Type B pancreatic cell (in vitro differentiated cells): ENCODE results near the gene ANKRD40. TPM values are rescaled to one million over a fixed set of nuclear protein-coding genes. Genes with fewer than 3 reads are reported as not detected.
A peak's percentile ranks its signal among the peaks of the same experiment; 100 is the strongest.

Source experiments
- DNase-seq: peaks from one replicate; pipeline ENCODE4 v3.0.0; 2021; ENCODE audit warnings: mixed read lengths; ENCODE audit not compliant: unreplicated experiment; ENCODE audit errors: extremely low spot score
- H3K27ac Mint-ChIP-seq: 2 replicates; pipeline ENCODE4 v1.8.0; 2021; ENCODE audit warnings: mild to moderate bottlenecking, mixed read lengths
- H3K27me3 Mint-ChIP-seq: 2 replicates; pipeline ENCODE4 v1.8.0; 2021; ENCODE audit warnings: mixed read lengths
- H3K36me3 Mint-ChIP-seq: 2 replicates; pipeline ENCODE4 v1.8.0; 2021; ENCODE audit warnings: mixed read lengths
- H3K4me1 Mint-ChIP-seq: one replicate; pipeline ENCODE4 v1.8.0; 2021; ENCODE audit warnings: mixed read lengths; ENCODE audit not compliant: unreplicated experiment
- H3K4me3 Mint-ChIP-seq: 2 replicates; pipeline ENCODE4 v1.8.0; 2021; ENCODE audit warnings: mild to moderate bottlenecking, mixed read lengths
- H3K9me3 Mint-ChIP-seq: 2 replicates; pipeline ENCODE4 v1.8.0; 2021; ENCODE audit warnings: mixed read lengths
- CTCF ChIP-seq: fragments of 200-600 bp; sonication (generic); conservative IDR thresholded peaks from 2 replicates; pipeline ENCODE4 v1.5.0; 2021; ENCODE audit warnings: antibody characterized with exemption, mild to moderate bottlenecking
- total RNA-seq: library from RNA; stranded (reverse); gene quantifications from 2 replicates; pipeline ENCODE4 v1.2.1, GENCODE V29; 2021; ENCODE audit warnings: low replicate concordance

Gene ANKRD40
- total RNA-seq, 1 donor from 2014 or later = 38.4 TPM

- Mint-ChIP-seq H3K36me3 (peaks cover 4% of the 10 kb centered on the region), H3K4me1 (peaks cover 21% of the 10 kb centered on the region), H3K9me3 (peaks cover 4% of the 10 kb centered on the region), H3K4me3 (peak overlapping the region; percentile 67), H3K27me3 (peaks cover 6% of the 10 kb centered on the region), H3K27ac (peak overlapping the region; percentile 99)
- TF ChIP-seq CTCF = no peak
- DNase-seq = no peak
These were observed 46.4 kb downstream of the ANKRD40 start for GRCh38 chr17:50661348-50661747.

- Mint-ChIP-seq H3K27ac (peak overlapping the region; percentile 99), H3K4me1 (peaks cover 21% of the 10 kb centered on the region), H3K9me3 (peaks cover 4% of the 10 kb centered on the region), H3K27me3 (peaks cover 6% of the 10 kb centered on the region), H3K36me3 (peaks cover 4% of the 10 kb centered on the region), H3K4me3 (no peak overlapping the region)
- DNase-seq = no peak
- no peak for TF ChIP-seq CTCF
These were observed 46.8 kb downstream of the ANKRD40 start for GRCh38 chr17:50660887-50661345.

GRCh38 chr17:50660042-50660886, 47.5 kb downstream of the ANKRD40 start:
- peaks cover 4% of the 10 kb centered on the region for H3K9me3 Mint-ChIP-seq
- TF ChIP-seq CTCF = no peak
- no peak for DNase-seq
- peaks cover 21% of the 10 kb centered on the region for H3K4me1 Mint-ChIP-seq
- peaks cover 4% of the 10 kb centered on the region for H3K36me3 Mint-ChIP-seq
- peaks cover 6% of the 10 kb centered on the region for H3K27me3 Mint-ChIP-seq
- no peak overlapping the region for H3K4me3 Mint-ChIP-seq
- peak overlapping the region; percentile 99 for H3K27ac Mint-ChIP-seq

GRCh38 chr17:50659179-50659578, 48.5 kb downstream of the ANKRD40 start:
- H3K4me1 Mint-ChIP-seq = peaks cover 21% of the 10 kb centered on the region
- no peak overlapping the region for H3K27ac Mint-ChIP-seq
- no peak overlapping the region for H3K4me3 Mint-ChIP-seq
- no peak for DNase-seq
- H3K9me3 Mint-ChIP-seq = peaks cover 4% of the 10 kb centered on the region
- H3K36me3 Mint-ChIP-seq = peaks cover 4% of the 10 kb centered on the region
- peaks cover 6% of the 10 kb centered on the region for H3K27me3 Mint-ChIP-seq
- TF ChIP-seq CTCF = no peak

GRCh38 chr17:50658616-50659015, 49.1 kb downstream of the ANKRD40 start:
- H3K27ac Mint-ChIP-seq = no peak overlapping the region
- H3K9me3 Mint-ChIP-seq = peaks cover 4% of the 10 kb centered on the region
- no peak for TF ChIP-seq CTCF
- peaks cover 4% of the 10 kb centered on the region for H3K36me3 Mint-ChIP-seq
- H3K4me1 Mint-ChIP-seq = peaks cover 21% of the 10 kb centered on the region
- H3K4me3 Mint-ChIP-seq = no peak overlapping the region
- peaks cover 6% of the 10 kb centered on the region for H3K27me3 Mint-ChIP-seq
- DNase-seq = no peak
